Suprapubic skin (tissue), 4 donors: ENCODE results near the gene CAMK2G. TPM values are rescaled to one million over a fixed set of nuclear protein-coding genes. Genes with fewer than 3 reads are reported as not detected.

Source experiments
- DNase-seq, 2 donors: peaks; one replicate each; pipeline ENCODE4 v3.0.0-alpha.2; 2019; ENCODE audit warnings: low spot score in 2 of 2
- H3K27ac ChIP-seq: fragments of 200-600 bp; sonication (generic); one replicate; pipeline ENCODE4 v1.5.1; 2019
- H3K27me3 ChIP-seq: fragments of 200-600 bp; sonication (generic); one replicate; pipeline ENCODE4 v1.5.1; 2019
- H3K36me3 ChIP-seq: fragments of 200-600 bp; sonication (generic); one replicate; pipeline ENCODE4 v1.5.1; 2019
- H3K4me1 ChIP-seq: fragments of 200-600 bp; sonication (generic); one replicate; pipeline ENCODE4 v1.5.1; 2019
- H3K4me3 ChIP-seq: fragments of 200-600 bp; sonication (generic); one replicate; pipeline ENCODE4 v1.5.1; 2019; ENCODE audit warnings: mild to moderate bottlenecking
- H3K9me3 ChIP-seq: fragments of 200-600 bp; sonication (generic); one replicate; pipeline ENCODE4 v1.5.1; 2019
- CTCF ChIP-seq, 2 donors: fragments of 200-600 bp in 1 of 2; fragments of 450-650 bp in 1 of 2; sonication (generic) in 1 of 2; IDR thresholded peaks; one replicate each; pipeline ENCODE4 v1.5.1; 2016 to 2019; ENCODE audit warnings: antibody characterized with exemption in 2 of 2, mild to moderate bottlenecking in 1 of 2, moderate library complexity in 1 of 2
- EP300 ChIP-seq: sonication (generic); formaldehyde crosslinking; IDR thresholded peaks from one replicate; pipeline ENCODE4 v1.6.1; 2017; ENCODE audit warnings: antibody characterized with exemption
- POLR2A ChIP-seq, 2 donors: fragments of 450-650 bp; IDR thresholded peaks; one replicate each; pipeline ENCODE4 v1.6.1; 2017; ENCODE audit warnings: antibody characterized with exemption in 2 of 2, mild to moderate bottlenecking in 2 of 2, moderate library complexity in 2 of 2
- POLR2AphosphoS5 ChIP-seq, 3 donors: sonication (generic); formaldehyde crosslinking; IDR thresholded peaks; one replicate each; pipeline ENCODE4 v1.6.1; 2017; ENCODE audit warnings: antibody characterized with exemption in 3 of 3
- WGBS: methylation state at CpG from one replicate; pipeline ENCODE4 v1.1.5; 2018; 5-methylcytosine and 5-hydroxymethylcytosine counted together
- total RNA-seq, 4 donors: library from RNA; depleted of rRNA; stranded (reverse); fragments of >200 nt; gene quantifications; one replicate each; pipeline ENCODE4 v1.1.0, GENCODE V29; 2016

The CAMK2G gene
- total RNA-seq, 4 donors from 2014 or later = 16.9 to 35.2 (median 20.6) TPM

- WGBS = 82% methylated on average over 5 of the region's 5 CpGs
- DNase-seq = no peak
- TF ChIP-seq EP300 = no peak
- TF ChIP-seq POLR2A (IDR thresholded peaks at IDR 0.05) = no peak
- TF ChIP-seq CTCF (IDR thresholded peaks at IDR 0.05) = no peak
- no peak for TF ChIP-seq POLR2AphosphoS5 (IDR thresholded peaks at IDR 0.05)
- no peaks in the 10 kb centered on the region for H3K27me3 ChIP-seq
- no peak overlapping the region for H3K4me3 ChIP-seq
- peaks cover 81% of the 10 kb centered on the region for H3K36me3 ChIP-seq
- no peak overlapping the region for H3K27ac ChIP-seq
- no peaks in the 10 kb centered on the region for H3K9me3 ChIP-seq
- no peaks in the 10 kb centered on the region for H3K4me1 ChIP-seq
Measured at GRCh38 chr10:73843261-73843660, 31.1 kb downstream of the CAMK2G start.

- no peak overlapping the region for H3K4me3 ChIP-seq
- 85% methylated on average over 11 of the region's 11 CpGs for WGBS
- no peak for TF ChIP-seq EP300
- TF ChIP-seq CTCF (IDR thresholded peaks at IDR 0.05) = no peak
- TF ChIP-seq POLR2A (IDR thresholded peaks at IDR 0.05) = no peak
- no peak for TF ChIP-seq POLR2AphosphoS5 (IDR thresholded peaks at IDR 0.05)
- no peaks in the 10 kb centered on the region for H3K4me1 ChIP-seq
- DNase-seq = no peak
- H3K36me3 ChIP-seq = peaks cover 80% of the 10 kb centered on the region
- H3K27me3 ChIP-seq = no peaks in the 10 kb centered on the region
- no peak overlapping the region for H3K27ac ChIP-seq
- no peaks in the 10 kb centered on the region for H3K9me3 ChIP-seq
Measured at GRCh38 chr10:73842349-73842748, 32.0 kb downstream of the CAMK2G start.

- no peaks in the 10 kb centered on the region for H3K9me3 ChIP-seq
- H3K36me3 ChIP-seq = peaks cover 80% of the 10 kb centered on the region
- H3K27ac ChIP-seq = no peak overlapping the region
- no peaks in the 10 kb centered on the region for H3K27me3 ChIP-seq
- H3K4me3 ChIP-seq = no peak overlapping the region
- WGBS = 86% methylated on average over 8 of the region's 9 CpGs
- H3K4me1 ChIP-seq = no peaks in the 10 kb centered on the region
- DNase-seq = no peak
- TF ChIP-seq CTCF (IDR thresholded peaks at IDR 0.05) (no peak), POLR2A (IDR thresholded peaks at IDR 0.05) (no peak), POLR2AphosphoS5 (IDR thresholded peaks at IDR 0.05) (no peak), EP300 (no peak)
Measured at GRCh38 chr10:73841526-73842285, 32.6 kb downstream of the CAMK2G start.

GRCh38 chr10:73841061-73841421, 33.3 kb downstream of the CAMK2G start:
- TF ChIP-seq POLR2AphosphoS5 (IDR thresholded peaks at IDR 0.05) (no peak), POLR2A (IDR thresholded peaks at IDR 0.05) (no peak), CTCF (IDR thresholded peaks at IDR 0.05) (no peak), EP300 (no peak)
- Histone ChIP-seq H3K27me3 (no peaks in the 10 kb centered on the region), H3K36me3 (peaks cover 80% of the 10 kb centered on the region), H3K4me1 (no peaks in the 10 kb centered on the region), H3K4me3 (no peak overlapping the region), H3K27ac (peak overlapping the region; percentile 2), H3K9me3 (no peaks in the 10 kb centered on the region)
- DNase-seq = no peak
- WGBS = 93% methylated on average over 6 of the region's 9 CpGs

GRCh38 chr10:73840403-73841060, 33.8 kb downstream of the CAMK2G start:
- no peak for DNase-seq
- Histone ChIP-seq H3K4me3 (no peak overlapping the region), H3K27me3 (no peaks in the 10 kb centered on the region), H3K4me1 (no peaks in the 10 kb centered on the region), H3K36me3 (peaks cover 84% of the 10 kb centered on the region), H3K27ac (peak overlapping the region; percentile 2), H3K9me3 (no peaks in the 10 kb centered on the region)
- TF ChIP-seq POLR2A (IDR thresholded peaks at IDR 0.05) (no peak), EP300 (no peak), CTCF (IDR thresholded peaks at IDR 0.05) (no peak), POLR2AphosphoS5 (IDR thresholded peaks at IDR 0.05) (no peak)
- 87% methylated on average over 12 of the region's 13 CpGs for WGBS
